Measurements from ENCODE around the gene UGT2B17.
"Not testable (repeated sequence)": the region's sequence is repeated elsewhere in the genome, so short reads cannot be mapped to it uniquely, and the experiment has no call there.

UGT2B17 gene

GRCh38 chr4:68569466-68570121 is 6.5 kb downstream of the UGT2B17 start:
- Histone ChIP-seq H3K4me1 (ENCODE audit: control insufficient read depth, insufficient read depth, low read length) (no peaks in the 10 kb centered on the region), H3K36me3 (ENCODE audit: control insufficient read depth, insufficient read depth, low read length) (no peaks in the 10 kb centered on the region), H3K27ac (ENCODE audit: insufficient read depth, low read depth, low read length, poor library complexity, severe bottlenecking) (no peak overlapping the region), H3K9me3 (ENCODE audit: control insufficient read depth, low read length) (no peaks in the 10 kb centered on the region), H3K27me3 (ENCODE audit: control insufficient read depth, insufficient read depth, low read length, poor library complexity, severe bottlenecking) (no peaks in the 10 kb centered on the region), H3K4me3 (ENCODE audit: insufficient read depth, low read depth, low read length) (no peak overlapping the region)
- 93 to 96% methylated on average over 7 of the region's 7 CpGs for WGBS, 2 experiments

GRCh38 chr4:68569036-68569435 is 7.1 kb downstream of the UGT2B17 start:
- WGBS, 2 experiments = 83 to 86% methylated on average over 1 of the region's 1 CpG
- not testable (repeated sequence) for H3K27ac ChIP-seq (ENCODE audit: insufficient read depth, low read depth, low read length, poor library complexity, severe bottlenecking); H3K27me3 ChIP-seq (ENCODE audit: control insufficient read depth, insufficient read depth, low read length, poor library complexity, severe bottlenecking); H3K36me3 ChIP-seq (ENCODE audit: control insufficient read depth, insufficient read depth, low read length); H3K4me1 ChIP-seq (ENCODE audit: control insufficient read depth, insufficient read depth, low read length); H3K9me3 ChIP-seq (ENCODE audit: control insufficient read depth, low read length); H3K4me3 ChIP-seq (ENCODE audit: insufficient read depth, low read depth, low read length)

GRCh38 chr4:68568535-68568934 is 7.6 kb downstream of the UGT2B17 start:
- not testable (repeated sequence) for H3K36me3 ChIP-seq (ENCODE audit: control insufficient read depth, insufficient read depth, low read length)
- WGBS, 2 experiments = 82 to 88% methylated on average over 3 of the region's 4 CpGs

GRCh38 chr4:68566364-68566763 is 9.8 kb downstream of the UGT2B17 start:
- H3K4me3 ChIP-seq (ENCODE audit: insufficient read depth, low read depth, low read length); H3K36me3 ChIP-seq (ENCODE audit: control insufficient read depth, insufficient read depth, low read length); H3K27ac ChIP-seq (ENCODE audit: insufficient read depth, low read depth, low read length, poor library complexity, severe bottlenecking); H3K9me3 ChIP-seq (ENCODE audit: control insufficient read depth, low read length); H3K4me1 ChIP-seq (ENCODE audit: control insufficient read depth, insufficient read depth, low read length); H3K27me3 ChIP-seq (ENCODE audit: control insufficient read depth, insufficient read depth, low read length, poor library complexity, severe bottlenecking): not testable (repeated sequence)
- WGBS, 2 experiments = 78% methylated on average over 1 of the region's 1 CpG; no CpG with 5 or more reads in 1 of the 2 experiments

More at GRCh38 chr4:68568535-68568934, 7.6 kb downstream of the UGT2B17 start:
- H3K4me3 ChIP-seq (ENCODE audit: insufficient read depth, low read depth, low read length); H3K4me1 ChIP-seq (ENCODE audit: control insufficient read depth, insufficient read depth, low read length); H3K9me3 ChIP-seq (ENCODE audit: control insufficient read depth, low read length); H3K27me3 ChIP-seq (ENCODE audit: control insufficient read depth, insufficient read depth, low read length, poor library complexity, severe bottlenecking); H3K27ac ChIP-seq (ENCODE audit: insufficient read depth, low read depth, low read length, poor library complexity, severe bottlenecking): not testable (repeated sequence)

GRCh38 chr4:68565082-68565481 is 11.0 kb downstream of the UGT2B17 start:
- H3K9me3 ChIP-seq (ENCODE audit: control insufficient read depth, low read length); H3K27ac ChIP-seq (ENCODE audit: insufficient read depth, low read depth, low read length, poor library complexity, severe bottlenecking); H3K4me1 ChIP-seq (ENCODE audit: control insufficient read depth, insufficient read depth, low read length); H3K36me3 ChIP-seq (ENCODE audit: control insufficient read depth, insufficient read depth, low read length); H3K4me3 ChIP-seq (ENCODE audit: insufficient read depth, low read depth, low read length); H3K27me3 ChIP-seq (ENCODE audit: control insufficient read depth, insufficient read depth, low read length, poor library complexity, severe bottlenecking): not testable (repeated sequence)
- WGBS, 2 experiments = 90 to 100% methylated on average over 1 of the region's 1 CpG

- not testable (repeated sequence) for H3K4me3 ChIP-seq (ENCODE audit: insufficient read depth, low read depth, low read length); H3K4me1 ChIP-seq (ENCODE audit: control insufficient read depth, insufficient read depth, low read length)
These were observed 15.6 kb downstream of the UGT2B17 start for GRCh38 chr4:68560364-68561070.

GRCh38 chr4:68553830-68554229 is 22.3 kb downstream of the UGT2B17 start:
- H3K4me1 ChIP-seq (ENCODE audit: control insufficient read depth, insufficient read depth, low read length); H3K27me3 ChIP-seq (ENCODE audit: control insufficient read depth, insufficient read depth, low read length, poor library complexity, severe bottlenecking); H3K4me3 ChIP-seq (ENCODE audit: insufficient read depth, low read depth, low read length); H3K36me3 ChIP-seq (ENCODE audit: control insufficient read depth, insufficient read depth, low read length); H3K9me3 ChIP-seq (ENCODE audit: control insufficient read depth, low read length); H3K27ac ChIP-seq (ENCODE audit: insufficient read depth, low read depth, low read length, poor library complexity, severe bottlenecking): not testable (repeated sequence)
- WGBS, 2 experiments = 100% methylated on average over 1 of the region's 1 CpG

More at GRCh38 chr4:68560364-68561070, 15.6 kb downstream of the UGT2B17 start:
- H3K27ac ChIP-seq (ENCODE audit: insufficient read depth, low read depth, low read length, poor library complexity, severe bottlenecking); H3K9me3 ChIP-seq (ENCODE audit: control insufficient read depth, low read length); H3K27me3 ChIP-seq (ENCODE audit: control insufficient read depth, insufficient read depth, low read length, poor library complexity, severe bottlenecking); H3K36me3 ChIP-seq (ENCODE audit: control insufficient read depth, insufficient read depth, low read length): not testable (repeated sequence)
- WGBS, 2 experiments = no CpG with 5 or more reads among the region's 1 CpG

GRCh38 chr4:68552818-68553811 is 23.0 kb downstream of the UGT2B17 start:
- 75 to 79% methylated on average over 4 to 5 of the region's 5 CpGs for WGBS, 2 experiments
- not testable (repeated sequence) for H3K27ac ChIP-seq (ENCODE audit: insufficient read depth, low read depth, low read length, poor library complexity, severe bottlenecking); H3K4me3 ChIP-seq (ENCODE audit: insufficient read depth, low read depth, low read length); H3K9me3 ChIP-seq (ENCODE audit: control insufficient read depth, low read length); H3K36me3 ChIP-seq (ENCODE audit: control insufficient read depth, insufficient read depth, low read length); H3K27me3 ChIP-seq (ENCODE audit: control insufficient read depth, insufficient read depth, low read length, poor library complexity, severe bottlenecking); H3K4me1 ChIP-seq (ENCODE audit: control insufficient read depth, insufficient read depth, low read length)

- not testable (repeated sequence) for H3K4me1 ChIP-seq (ENCODE audit: control insufficient read depth, insufficient read depth, low read length); H3K27me3 ChIP-seq (ENCODE audit: control insufficient read depth, insufficient read depth, low read length, poor library complexity, severe bottlenecking); H3K27ac ChIP-seq (ENCODE audit: insufficient read depth, low read depth, low read length, poor library complexity, severe bottlenecking); H3K9me3 ChIP-seq (ENCODE audit: control insufficient read depth, low read length); H3K4me3 ChIP-seq (ENCODE audit: insufficient read depth, low read depth, low read length); H3K36me3 ChIP-seq (ENCODE audit: control insufficient read depth, insufficient read depth, low read length)
- WGBS, 2 experiments = 88 to 92% methylated on average over 13 of the region's 13 CpGs
These were observed 33.4 kb downstream of the UGT2B17 start for GRCh38 chr4:68542742-68543141.

GRCh38 chr4:68536375-68536774 is 39.7 kb downstream of the UGT2B17 start:
- no peak overlapping the region for H3K4me3 ChIP-seq (ENCODE audit: insufficient read depth, low read depth, low read length)
- no peaks in the 10 kb centered on the region for H3K4me1 ChIP-seq (ENCODE audit: control insufficient read depth, insufficient read depth, low read length)
- 57 to 66% methylated on average over 3 of the region's 3 CpGs for WGBS, 2 experiments

More at GRCh38 chr4:68536375-68536774, 39.7 kb downstream of the UGT2B17 start:
- H3K9me3 ChIP-seq (ENCODE audit: control insufficient read depth, low read length) = no peaks in the 10 kb centered on the region
- no peaks in the 10 kb centered on the region for H3K36me3 ChIP-seq (ENCODE audit: control insufficient read depth, insufficient read depth, low read length)
- H3K27me3 ChIP-seq (ENCODE audit: control insufficient read depth, insufficient read depth, low read length, poor library complexity, severe bottlenecking) = no peaks in the 10 kb centered on the region
- H3K27ac ChIP-seq (ENCODE audit: insufficient read depth, low read depth, low read length, poor library complexity, severe bottlenecking) = no peak overlapping the region

All from ectodermal cell (in vitro differentiated cells).